ENCODE measurements around the gene MEGF9. TPM values are rescaled to one million over a fixed set of nuclear protein-coding genes. Genes with fewer than 3 reads are reported as not detected.

Gene MEGF9
- polyA plus RNA-seq, 1 donor (not counting 4 experiments of a cell fraction or from before 2014, with no cell fraction given) = 11.2 TPM

- H3K36me3 ChIP-seq (ENCODE audit: control insufficient read depth in 2 of 2, extremely low read depth in 1 of 2, insufficient read depth in 2 of 2, low read length in 2 of 2) = no peaks in the 10 kb centered on the region
- H4K20me1 ChIP-seq (ENCODE audit: control insufficient read depth, extremely low read depth, insufficient read depth, low read length) = no peaks in the 10 kb centered on the region
- peak overlapping the region; percentile 88 for H2AFZ ChIP-seq (ENCODE audit: control insufficient read depth, low read length)
- no peak for TF ChIP-seq EZH2 (IDR thresholded peaks at IDR 0.05; ENCODE audit: low read length)
- TF ChIP-seq, protein P1, sequence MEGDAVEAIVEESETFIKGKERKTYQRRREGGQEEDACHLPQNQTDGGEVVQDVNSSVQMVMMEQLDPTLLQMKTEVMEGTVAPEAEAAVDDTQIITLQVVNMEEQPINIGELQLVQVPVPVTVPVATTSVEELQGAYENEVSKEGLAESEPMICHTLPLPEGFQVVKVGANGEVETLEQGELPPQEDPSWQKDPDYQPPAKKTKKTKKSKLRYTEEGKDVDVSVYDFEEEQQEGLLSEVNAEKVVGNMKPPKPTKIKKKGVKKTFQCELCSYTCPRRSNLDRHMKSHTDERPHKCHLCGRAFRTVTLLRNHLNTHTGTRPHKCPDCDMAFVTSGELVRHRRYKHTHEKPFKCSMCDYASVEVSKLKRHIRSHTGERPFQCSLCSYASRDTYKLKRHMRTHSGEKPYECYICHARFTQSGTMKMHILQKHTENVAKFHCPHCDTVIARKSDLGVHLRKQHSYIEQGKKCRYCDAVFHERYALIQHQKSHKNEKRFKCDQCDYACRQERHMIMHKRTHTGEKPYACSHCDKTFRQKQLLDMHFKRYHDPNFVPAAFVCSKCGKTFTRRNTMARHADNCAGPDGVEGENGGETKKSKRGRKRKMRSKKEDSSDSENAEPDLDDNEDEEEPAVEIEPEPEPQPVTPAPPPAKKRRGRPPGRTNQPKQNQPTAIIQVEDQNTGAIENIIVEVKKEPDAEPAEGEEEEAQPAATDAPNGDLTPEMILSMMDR (optimal IDR thresholded peaks at IDR 0.05 in 1 of 3, IDR thresholded peaks at IDR 0.05 in 1 of 3, conservative IDR thresholded peaks at IDR 0.05 in 1 of 3; ENCODE audit: extremely low read depth in 1 of 3, insufficient read depth in 2 of 3, low read length in 3 of 3) = no peak
- H3K4me3 ChIP-seq (ENCODE audit: control insufficient read depth in 2 of 3, extremely low read depth in 1 of 3, insufficient read depth in 2 of 3, low read depth in 1 of 3, low read length in 3 of 3) = peak overlapping the region; percentile 80 to 97 (median 88)
- H3K4me2 ChIP-seq (ENCODE audit: control insufficient read depth, extremely low read depth, insufficient read depth, low read depth, low read length) = peak overlapping the region; percentile 82
- no peaks in the 10 kb centered on the region for H3K9me3 ChIP-seq (ENCODE audit: control insufficient read depth, low read depth, low read length)
- peak overlapping the region; percentile 83 for H3K9ac ChIP-seq (ENCODE audit: control insufficient read depth, extremely low read depth, insufficient read depth, low read length)
- H3K4me1 ChIP-seq (ENCODE audit: control insufficient read depth, extremely low read depth, insufficient read depth, low read length) = peaks cover 29% of the 10 kb centered on the region
- no peaks in the 10 kb centered on the region for H3K9me1 ChIP-seq (ENCODE audit: control insufficient read depth, extremely low read depth, insufficient read depth, low read length)
- DNase-seq (ENCODE audit: low read depth, low spot score) (no peak), FAIRE-seq (no peak)
- dilution Hi-C loops (cut with MboI; ENCODE audit: extremely low pct_ligation_motif_present, low sequenced_read_pairs) = no loop called here
- peak overlapping the region; percentile 60 for H3K27ac ChIP-seq (ENCODE audit: control insufficient read depth, insufficient read depth, low read length)
- H3K79me2 ChIP-seq (ENCODE audit: control insufficient read depth, insufficient read depth, low read length) = peaks cover 37% of the 10 kb centered on the region
- no peaks in the 10 kb centered on the region for H3K27me3 ChIP-seq (ENCODE audit: control insufficient read depth, extremely low read depth, insufficient read depth, low read length)
Measured at GRCh38 chr9:120714846-120715388, 647 bp upstream of the MEGF9 start.

DNA sequence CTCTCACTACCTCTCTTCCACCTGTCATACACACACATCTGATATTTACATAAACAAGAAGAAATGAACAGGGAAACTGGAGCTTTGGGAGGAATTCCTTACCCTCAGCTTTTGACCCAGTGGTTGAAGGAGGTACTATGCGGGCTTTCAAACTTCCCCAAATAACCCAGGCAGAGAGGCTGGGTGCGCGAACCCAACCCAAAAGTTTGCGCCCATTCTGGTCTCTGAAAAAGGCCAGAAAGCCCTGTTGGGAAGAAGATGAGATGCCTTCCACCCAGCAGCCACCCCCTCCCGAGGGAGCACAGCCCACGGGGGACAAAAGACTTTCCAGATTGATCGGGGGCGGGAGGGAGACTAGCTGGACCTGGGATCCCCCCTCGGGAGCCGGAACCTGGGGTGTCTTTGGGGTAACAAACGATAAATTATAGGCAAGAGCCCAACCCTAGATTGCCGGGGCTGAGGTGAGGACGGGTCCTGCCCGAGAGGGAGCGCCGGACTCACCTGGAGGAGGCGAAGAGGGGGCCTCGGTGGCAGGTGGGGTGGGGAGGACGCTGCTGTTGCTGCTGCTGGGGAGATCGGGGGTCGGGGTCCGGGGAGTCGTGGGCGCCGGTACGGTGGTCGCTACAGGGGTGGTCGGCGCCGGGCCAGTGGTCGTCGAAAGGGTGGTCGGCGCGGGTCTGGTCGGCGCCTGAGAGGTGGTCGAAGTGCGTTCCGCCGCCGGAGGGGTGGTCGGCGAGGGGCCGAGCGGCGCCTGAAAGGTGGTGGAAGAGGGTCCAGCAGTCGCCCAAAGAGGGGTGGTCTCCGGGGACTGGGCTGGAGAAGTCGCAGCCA, 798 bp downstream of the MEGF9 start:
- no peak for FAIRE-seq

More for the DNA sequence above, 798 bp downstream of the MEGF9 start:
- Histone ChIP-seq H3K27me3 (ENCODE audit: control insufficient read depth, extremely low read depth, insufficient read depth, low read length) (no peaks in the 10 kb centered on the region), H3K4me3 (ENCODE audit: control insufficient read depth in 2 of 3, extremely low read depth in 1 of 3, insufficient read depth in 2 of 3, low read depth in 1 of 3, low read length in 3 of 3) (peak overlapping the region; percentile 80 to 97 (median 88)), H3K4me1 (ENCODE audit: control insufficient read depth, extremely low read depth, insufficient read depth, low read length) (peaks cover 40% of the 10 kb centered on the region), H3K9me1 (ENCODE audit: control insufficient read depth, extremely low read depth, insufficient read depth, low read length) (no peaks in the 10 kb centered on the region), H3K9me3 (ENCODE audit: control insufficient read depth, low read depth, low read length) (no peaks in the 10 kb centered on the region), H3K27ac (ENCODE audit: control insufficient read depth, insufficient read depth, low read length) (peak overlapping the region; percentile 82), H2AFZ (ENCODE audit: control insufficient read depth, low read length) (peak overlapping the region; percentile 49), H3K36me3 (ENCODE audit: control insufficient read depth in 2 of 2, extremely low read depth in 1 of 2, insufficient read depth in 2 of 2, low read length in 2 of 2) (no peaks in the 10 kb centered on the region), H3K4me2 (ENCODE audit: control insufficient read depth, extremely low read depth, insufficient read depth, low read depth, low read length) (peak overlapping the region; percentile 98), H3K79me2 (ENCODE audit: control insufficient read depth, insufficient read depth, low read length) (peaks cover 39% of the 10 kb centered on the region), H3K9ac (ENCODE audit: control insufficient read depth, extremely low read depth, insufficient read depth, low read length) (peak overlapping the region; percentile 83), H4K20me1 (ENCODE audit: control insufficient read depth, extremely low read depth, insufficient read depth, low read length) (no peaks in the 10 kb centered on the region)
- dilution Hi-C loops (cut with MboI; ENCODE audit: extremely low pct_ligation_motif_present, low sequenced_read_pairs) = no loop called here
- TF ChIP-seq, protein P1 (optimal IDR thresholded peaks at IDR 0.05 in 1 of 3, IDR thresholded peaks at IDR 0.05 in 1 of 3, conservative IDR thresholded peaks at IDR 0.05 in 1 of 3; ENCODE audit: extremely low read depth in 1 of 3, insufficient read depth in 2 of 3, low read length in 3 of 3) = no peak
- no peak for TF ChIP-seq EZH2 (IDR thresholded peaks at IDR 0.05; ENCODE audit: low read length)
- no peak for DNase-seq (ENCODE audit: low read depth, low spot score)

Data from keratinocyte (primary cell).